DMS153 (cell line): ENCODE data around the gene TBC1D21.

Experiments
- DNase-seq: peaks from one replicate; lab custom pipeline; 2025; lab: John Stamatoyannopoulos, UW

Gene TBC1D21

GRCh38 chr15:73909651-73910050 is 36.3 kb downstream of the TBC1D21 start:
- DNase-seq: no peak

GRCh38 chr15:73910522-73911303 is 37.3 kb downstream of the TBC1D21 start:
- no peak for DNase-seq

GRCh38 chr15:73912030-73912596 is 38.7 kb downstream of the TBC1D21 start:
- no peak for DNase-seq

GRCh38 chr15:73914145-73914544 is 40.8 kb downstream of the TBC1D21 start:
- no peak for DNase-seq

- DNase-seq: no peak
Observed at GRCh38 chr15:73915082-73915481, 41.7 kb downstream of the TBC1D21 start.

- no peak for DNase-seq
Observed at GRCh38 chr15:73918784-73919183, 45.4 kb downstream of the TBC1D21 start.

GRCh38 chr15:73919706-73920105 is 46.3 kb downstream of the TBC1D21 start:
- DNase-seq: no peak

- DNase-seq: no peak
Observed at GRCh38 chr15:73921254-73921925, 48.0 kb downstream of the TBC1D21 start.

GRCh38 chr15:73922186-73923151 is 49.1 kb downstream of the TBC1D21 start:
- peak; percentile 31 for DNase-seq

GRCh38 chr15:73923156-73923487 is 49.8 kb downstream of the TBC1D21 start:
- no peak for DNase-seq

GRCh38 chr15:73923488-73924164 is 50.3 kb downstream of the TBC1D21 start:
- no peak for DNase-seq

- no peak for DNase-seq
Observed at GRCh38 chr15:73924171-73924921, 51.0 kb downstream of the TBC1D21 start.

GRCh38 chr15:73925848-73926218 is 52.5 kb downstream of the TBC1D21 start:
- no peak for DNase-seq

- no peak for DNase-seq
Observed at GRCh38 chr15:73926219-73927002, 53.0 kb downstream of the TBC1D21 start, which contains the start of gene LOXL1. Gene LOXL1, plus strand, starts transcription at chr15:73926462. Its CDS starts 322 bp downstream, at chr15:73926784.

GRCh38 chr15:73927003-73927475 is 53.7 kb downstream of the TBC1D21 start:
- no peak for DNase-seq

- peak; percentile 26 for DNase-seq
Observed at GRCh38 chr15:73927476-73928240, 54.3 kb downstream of the TBC1D21 start.

- no peak for DNase-seq
Observed at GRCh38 chr15:73928241-73928579, 54.8 kb downstream of the TBC1D21 start.

- DNase-seq: no peak
Observed at GRCh38 chr15:73928971-73929627, 55.7 kb downstream of the TBC1D21 start.

- DNase-seq: no peak
Observed at GRCh38 chr15:73930371-73930770, 57.0 kb downstream of the TBC1D21 start.
